ENCODE data around the gene KRTDAP.
"Not testable (repeated sequence)": the region's sequence is repeated elsewhere in the genome, so short reads cannot be mapped to it uniquely, and the experiment has no call there.

The KRTDAP gene

GRCh38 chr19:35484252-35485036, 5.8 kb downstream of the KRTDAP start:
- DNase-seq (ENCODE audit: low read depth in 3 of 3), result no peak

GRCh38 chr19:35483089-35483488, 7.2 kb downstream of the KRTDAP start:
- no peak for DNase-seq (ENCODE audit: low read depth in 3 of 3)

GRCh38 chr19:35478794-35479677, 11.2 kb downstream of the KRTDAP start:
- no peak for DNase-seq (ENCODE audit: low read depth in 3 of 3)

- DNase-seq (ENCODE audit: low read depth in 3 of 3), result no peak
Observed at GRCh38 chr19:35476149-35476548, 14.1 kb downstream of the KRTDAP start.

GRCh38 chr19:35474594-35474993, 15.7 kb downstream of the KRTDAP start:
- DNase-seq (ENCODE audit: low read depth in 3 of 3), result not testable (repeated sequence)

GRCh38 chr19:35474104-35474503, 16.2 kb downstream of the KRTDAP start:
- DNase-seq (ENCODE audit: low read depth in 3 of 3), result no peak

GRCh38 chr19:35471946-35472345, 18.3 kb downstream of the KRTDAP start:
- no peak for DNase-seq (ENCODE audit: low read depth in 3 of 3)

GRCh38 chr19:35471075-35471474, 19.2 kb downstream of the KRTDAP start:
- not testable (repeated sequence) for DNase-seq (ENCODE audit: low read depth in 3 of 3)

GRCh38 chr19:35470128-35470527, 20.1 kb downstream of the KRTDAP start:
- DNase-seq (ENCODE audit: low read depth in 3 of 3), result no peak

GRCh38 chr19:35468637-35469036, 21.6 kb downstream of the KRTDAP start:
- peak; percentile 27 to 50 (median 42) for DNase-seq (ENCODE audit: low read depth in 3 of 3)

- no peak for DNase-seq (ENCODE audit: low read depth in 3 of 3)
Observed at GRCh38 chr19:35466259-35466658, 24.0 kb downstream of the KRTDAP start.

- not testable (repeated sequence) for DNase-seq (ENCODE audit: low read depth in 3 of 3)
Observed at GRCh38 chr19:35462956-35463355, 27.3 kb downstream of the KRTDAP start.

- no peak for DNase-seq (ENCODE audit: low read depth in 3 of 3)
Observed at GRCh38 chr19:35462476-35462953, 27.7 kb downstream of the KRTDAP start.

- DNase-seq (ENCODE audit: low read depth in 3 of 3), result not testable (repeated sequence)
Observed at GRCh38 chr19:35461788-35462187, 28.5 kb downstream of the KRTDAP start.

- no peak for DNase-seq (ENCODE audit: low read depth in 3 of 3)
Observed at GRCh38 chr19:35461060-35461459, 29.2 kb downstream of the KRTDAP start.

GRCh38 chr19:35460608-35461007, 29.7 kb downstream of the KRTDAP start:
- DNase-seq (ENCODE audit: low read depth in 3 of 3), result no peak

GRCh38 chr19:35459414-35460082, 30.7 kb downstream of the KRTDAP start:
- DNase-seq (ENCODE audit: low read depth in 3 of 3), result no peak

- no peak for DNase-seq (ENCODE audit: low read depth in 3 of 3)
Observed at GRCh38 chr19:35458731-35459391, 31.4 kb downstream of the KRTDAP start.

- no peak for DNase-seq (ENCODE audit: low read depth in 3 of 3)
Observed at GRCh38 chr19:35458192-35458591, 32.1 kb downstream of the KRTDAP start.

- DNase-seq (ENCODE audit: low read depth in 3 of 3), result no peak
Observed at GRCh38 chr19:35457173-35457572, 33.1 kb downstream of the KRTDAP start.

GRCh38 chr19:35455616-35456201, 34.6 kb downstream of the KRTDAP start:
- DNase-seq (ENCODE audit: low read depth in 3 of 3), result no peak
